ENCODE data around the gene PHC2.
A peak's percentile ranks its signal among the peaks of the same experiment; 100 is the strongest.

PHC2 gene

DNA sequence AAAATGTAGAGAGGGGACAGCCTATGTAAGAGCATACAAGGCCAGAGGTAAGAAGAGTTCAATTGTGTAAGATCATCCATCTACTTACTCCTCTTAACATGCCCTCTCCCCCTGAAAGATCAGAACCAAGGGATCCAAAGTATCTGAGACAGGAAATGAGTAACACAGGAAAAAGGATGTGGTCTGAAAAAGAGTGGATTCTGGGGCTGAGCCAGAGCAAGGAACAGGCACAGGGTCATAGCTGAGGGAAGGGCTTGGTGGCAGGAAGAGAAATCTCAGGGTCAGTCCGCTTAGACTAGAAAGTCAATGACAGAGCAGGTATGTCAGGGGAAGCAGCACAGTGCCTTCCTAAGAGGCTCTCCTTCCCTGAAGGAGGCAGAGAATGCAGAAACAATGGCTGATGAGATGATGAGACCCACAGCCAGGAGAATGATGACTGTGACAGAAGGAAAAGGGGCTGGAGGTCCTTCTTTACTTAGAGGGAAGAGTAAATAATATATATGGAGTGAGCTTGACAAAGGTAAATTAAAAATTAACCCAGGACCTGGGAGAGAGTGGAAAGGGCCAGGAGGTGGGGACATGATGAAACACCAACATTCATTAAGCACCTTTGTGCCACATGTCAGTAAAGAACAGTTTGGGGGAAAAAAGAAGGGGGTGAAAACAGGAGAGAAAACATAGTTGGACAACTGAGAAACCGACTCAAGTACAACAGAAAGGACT is 83.8 kb downstream of the PHC2 start:
- Histone ChIP-seq H3K9me3 (no peaks in the 10 kb centered on the region), H3K36me3 (replicated peaks) (peaks cover 3% of the 10 kb centered on the region), H3K27me3 (ENCODE audit: low read depth) (no peaks in the 10 kb centered on the region), H3K4me3 (no peak overlapping the region), H3K4me1 (peaks cover 46% of the 10 kb centered on the region)
- DNase-seq (ENCODE audit: low spot score in 2 of 2) = no peak
- in situ Hi-C loops (cut with MboI; ENCODE audit: low sequenced_read_pairs) = no loop called here

DNA sequence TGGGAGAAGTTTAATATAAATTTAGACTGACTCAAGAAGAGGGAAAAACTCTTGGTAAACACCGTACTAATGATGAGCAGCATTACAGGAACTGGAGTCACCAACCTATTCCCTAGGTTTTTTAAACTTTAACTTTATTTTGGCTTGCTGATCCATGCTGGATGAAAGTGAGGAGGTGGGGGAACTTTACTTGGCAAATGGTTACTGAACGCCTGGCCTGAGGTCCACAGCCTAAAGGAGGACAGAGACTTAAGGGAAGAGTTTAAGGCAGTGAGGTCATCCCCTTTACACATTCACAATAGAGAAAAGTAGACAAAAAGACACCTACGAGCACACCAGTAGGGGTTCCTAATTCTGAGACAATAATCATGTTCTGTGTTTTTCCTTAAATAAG is 84.4 kb downstream of the PHC2 start:
- peaks cover 3% of the 10 kb centered on the region for H3K36me3 ChIP-seq (replicated peaks)
- H3K27me3 ChIP-seq (ENCODE audit: low read depth) = no peaks in the 10 kb centered on the region
- in situ Hi-C loops (cut with MboI; ENCODE audit: low sequenced_read_pairs) = no loop called here
- no peaks in the 10 kb centered on the region for H3K9me3 ChIP-seq
- no peak overlapping the region for H3K4me3 ChIP-seq
- no peak for DNase-seq (ENCODE audit: low spot score in 2 of 2)
- H3K4me1 ChIP-seq = peaks cover 52% of the 10 kb centered on the region

DNA sequence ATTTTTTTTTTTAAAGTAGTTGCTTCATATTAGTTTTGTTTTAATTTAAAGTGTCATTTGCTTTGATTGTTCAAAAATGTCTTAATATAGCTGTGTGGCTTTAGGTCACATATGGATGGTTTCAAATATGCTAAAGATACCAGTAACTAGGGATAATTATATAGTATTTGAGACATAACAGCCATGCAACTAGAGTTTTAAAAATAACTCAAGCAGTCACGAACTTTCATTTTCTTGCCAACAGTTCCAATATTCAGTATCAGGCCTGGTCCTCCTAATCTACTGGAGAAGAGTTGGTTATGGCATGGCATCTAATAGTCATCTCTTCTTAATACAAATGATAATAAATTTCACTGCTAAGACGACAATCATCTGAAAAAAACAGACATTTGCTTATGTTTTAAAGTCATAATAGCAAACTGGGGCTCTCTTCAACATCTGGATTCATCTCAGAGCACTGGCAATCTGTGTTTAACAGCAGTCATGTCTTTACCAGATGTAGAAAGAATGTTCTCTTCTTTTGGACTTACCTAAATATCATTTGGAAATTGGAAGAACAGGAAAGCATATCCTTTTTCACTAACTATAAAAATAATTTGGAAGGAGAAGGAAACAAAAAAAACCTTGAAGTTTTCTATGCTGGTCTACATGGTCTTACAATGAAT is 85.9 kb downstream of the PHC2 start:
- no peak overlapping the region for H3K4me3 ChIP-seq
- no peak for DNase-seq (ENCODE audit: low spot score in 2 of 2)
- no peaks in the 10 kb centered on the region for H3K27me3 ChIP-seq (ENCODE audit: low read depth)
- peaks cover 3% of the 10 kb centered on the region for H3K36me3 ChIP-seq (replicated peaks)
- in situ Hi-C loops (cut with MboI; ENCODE audit: low sequenced_read_pairs) = no loop called here
- no peaks in the 10 kb centered on the region for H3K9me3 ChIP-seq
- peaks cover 53% of the 10 kb centered on the region for H3K4me1 ChIP-seq

DNA sequence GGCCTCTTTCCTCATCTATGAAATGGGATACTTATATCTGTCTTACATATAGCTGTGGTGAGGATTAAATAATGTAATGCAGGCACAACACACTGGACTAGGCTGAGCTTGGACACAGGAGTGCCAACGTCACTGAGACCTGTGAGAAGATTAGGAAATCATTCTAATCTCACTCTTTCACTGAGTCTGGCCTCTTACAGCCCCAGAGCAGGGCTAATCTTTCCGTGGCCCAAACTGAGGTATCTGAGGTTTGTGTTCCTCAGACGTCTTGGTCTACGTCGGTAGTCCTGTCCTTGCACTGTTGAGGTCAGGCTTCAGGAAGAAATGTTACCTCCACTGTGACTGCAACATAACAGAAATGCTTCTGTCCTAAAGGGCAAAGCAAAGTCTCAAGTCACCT is 87.4 kb downstream of the PHC2 start:
- DNase-seq (ENCODE audit: low spot score in 2 of 2) = no peak
- peaks cover 65% of the 10 kb centered on the region for H3K4me1 ChIP-seq
- in situ Hi-C loops (cut with MboI; ENCODE audit: low sequenced_read_pairs) = no loop called here
- H3K27me3 ChIP-seq (ENCODE audit: low read depth) = no peaks in the 10 kb centered on the region
- H3K36me3 ChIP-seq (replicated peaks) = peaks cover 3% of the 10 kb centered on the region
- H3K9me3 ChIP-seq = no peaks in the 10 kb centered on the region
- no peak overlapping the region for H3K4me3 ChIP-seq

DNA sequence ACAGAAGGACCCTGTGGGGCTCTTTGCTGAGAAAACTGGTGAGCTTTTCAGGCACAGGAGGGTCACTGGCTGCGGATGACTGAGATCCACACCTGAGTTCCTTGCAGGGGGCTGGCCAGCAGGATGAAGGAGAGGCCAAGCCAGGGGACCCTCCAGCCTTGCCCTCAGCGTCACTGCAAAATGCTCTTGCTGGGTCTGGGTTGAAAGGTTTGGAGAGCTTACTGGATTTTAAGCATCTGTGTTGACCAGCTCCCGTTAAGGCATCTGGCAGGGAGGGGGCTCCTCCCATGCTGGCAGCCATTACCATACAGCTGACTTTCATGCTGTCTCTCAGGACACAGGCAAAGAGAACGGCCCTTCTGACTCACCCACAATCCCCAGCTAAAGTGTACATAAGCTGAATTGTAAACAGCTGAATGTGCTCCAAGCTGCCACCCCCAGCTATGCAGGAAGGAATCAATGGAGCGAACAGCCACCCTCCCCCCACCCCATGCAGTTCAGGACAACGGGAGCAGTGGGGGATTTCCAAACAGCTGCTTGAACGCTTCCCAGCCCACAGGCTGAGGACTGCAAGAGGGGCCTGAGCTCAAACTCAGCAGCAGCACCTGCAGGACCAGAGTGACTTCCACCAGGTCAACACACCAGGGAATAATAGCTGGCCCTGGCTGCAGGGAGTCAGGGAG is 88.7 kb downstream of the PHC2 start:
- in situ Hi-C loops (cut with MboI; ENCODE audit: low sequenced_read_pairs) = no loop called here
- Histone ChIP-seq H3K27me3 (ENCODE audit: low read depth) (no peaks in the 10 kb centered on the region), H3K9me3 (no peaks in the 10 kb centered on the region), H3K4me1 (peaks cover 59% of the 10 kb centered on the region), H3K36me3 (replicated peaks) (peaks cover 3% of the 10 kb centered on the region), H3K4me3 (no peak overlapping the region)
- DNase-seq (ENCODE audit: low spot score in 2 of 2) = peak; percentile 50 to 68

DNA sequence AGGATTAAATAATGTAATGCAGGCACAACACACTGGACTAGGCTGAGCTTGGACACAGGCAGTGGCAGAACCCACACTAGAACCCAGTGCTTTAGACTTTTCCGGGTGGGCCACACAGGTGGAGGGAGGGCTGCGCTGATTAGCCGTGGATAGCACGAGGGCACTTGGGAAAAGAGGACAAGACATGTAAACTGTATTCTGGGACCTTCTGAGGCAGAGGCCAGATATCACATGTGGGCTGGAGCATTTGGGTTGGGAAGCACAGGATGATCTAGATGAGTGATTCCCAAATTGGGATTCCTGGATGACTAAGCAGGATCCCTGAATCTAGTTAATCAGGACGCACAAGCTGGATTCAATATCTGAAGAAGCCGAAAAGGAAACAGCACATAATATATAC is 89.7 kb downstream of the PHC2 start:
- DNase-seq (ENCODE audit: low spot score in 2 of 2) = no peak
- Histone ChIP-seq H3K27me3 (ENCODE audit: low read depth) (no peaks in the 10 kb centered on the region), H3K4me1 (peaks cover 52% of the 10 kb centered on the region), H3K36me3 (replicated peaks) (no peaks in the 10 kb centered on the region; the same call in none of the 2 replicates), H3K4me3 (no peak overlapping the region), H3K9me3 (no peaks in the 10 kb centered on the region)
- in situ Hi-C loops (cut with MboI; ENCODE audit: low sequenced_read_pairs) = no loop called here

DNA sequence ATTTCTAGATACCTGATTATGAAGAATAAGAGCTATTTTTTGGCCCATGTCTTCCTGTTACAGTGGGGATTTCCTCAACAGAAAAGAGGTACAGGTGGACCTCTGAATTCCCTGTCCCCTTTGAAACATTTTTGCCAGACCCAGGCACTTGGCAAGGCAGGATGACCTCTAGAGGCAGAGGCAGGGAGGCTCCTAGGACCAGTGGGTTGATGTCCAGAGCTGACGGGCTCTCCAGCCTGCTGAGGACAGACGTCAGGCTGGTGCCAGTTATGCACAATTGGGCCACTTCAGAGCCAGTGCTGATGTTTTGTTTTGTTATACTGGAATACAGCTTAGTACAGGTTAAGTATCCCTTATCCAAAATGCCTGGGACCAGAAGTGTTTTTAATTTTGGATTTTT is 91.5 kb downstream of the PHC2 start:
- no peaks in the 10 kb centered on the region for H3K27me3 ChIP-seq (ENCODE audit: low read depth)
- H3K9me3 ChIP-seq = no peaks in the 10 kb centered on the region
- peaks cover 47% of the 10 kb centered on the region for H3K4me1 ChIP-seq
- in situ Hi-C loops (cut with MboI; ENCODE audit: low sequenced_read_pairs) = no loop called here
- DNase-seq (ENCODE audit: low spot score in 2 of 2) = no peak
- no peak overlapping the region for H3K4me3 ChIP-seq
- no peaks in the 10 kb centered on the region; the same call in none of the 2 replicates for H3K36me3 ChIP-seq (replicated peaks)

DNA sequence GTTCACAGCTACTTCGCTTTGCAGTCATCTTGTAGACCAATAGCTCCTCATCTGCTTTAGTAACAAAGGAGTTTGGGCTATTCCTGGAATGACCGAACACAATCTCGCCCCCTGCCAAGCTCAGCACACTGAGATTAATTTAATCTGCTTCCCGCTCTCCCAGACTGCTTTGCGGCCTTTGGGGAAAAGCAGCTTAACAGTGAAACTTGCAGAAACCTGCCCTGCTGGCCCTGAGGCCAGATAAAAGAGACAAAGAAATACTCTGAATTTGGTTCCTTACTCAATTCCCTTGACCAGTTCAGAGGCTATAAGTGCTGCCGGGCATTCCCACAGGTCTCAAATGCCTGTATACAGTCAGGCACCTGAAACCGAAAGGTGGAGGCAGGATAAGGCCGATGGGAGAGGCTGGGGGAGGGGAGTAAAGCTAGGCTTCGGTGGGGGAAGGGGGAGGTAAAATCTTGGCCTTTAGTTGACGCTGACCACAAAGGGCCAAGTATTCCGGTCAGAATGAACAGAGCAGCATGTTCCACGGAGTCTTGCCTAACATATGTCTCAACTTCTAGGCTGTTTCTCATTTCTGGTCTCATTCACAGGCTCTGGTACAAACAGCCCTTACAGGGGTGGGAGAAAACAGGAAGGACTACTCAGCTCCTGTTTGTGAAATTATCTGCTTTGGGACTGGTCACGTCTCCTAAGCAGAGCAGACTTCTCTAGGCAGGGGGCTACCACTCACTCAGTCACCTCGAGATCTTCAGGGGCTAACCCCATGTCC is 92.3 kb downstream of the PHC2 start:
- Histone ChIP-seq H3K4me1 (peaks cover 47% of the 10 kb centered on the region), H3K36me3 (replicated peaks) (peaks cover under 1% of the 10 kb centered on the region), H3K27me3 (ENCODE audit: low read depth) (no peaks in the 10 kb centered on the region), H3K4me3 (no peak overlapping the region), H3K9me3 (no peaks in the 10 kb centered on the region)
- DNase-seq (ENCODE audit: low spot score in 2 of 2) = peak; percentile 77
- in situ Hi-C loops (cut with MboI; ENCODE audit: low sequenced_read_pairs) = no loop called here

DNA sequence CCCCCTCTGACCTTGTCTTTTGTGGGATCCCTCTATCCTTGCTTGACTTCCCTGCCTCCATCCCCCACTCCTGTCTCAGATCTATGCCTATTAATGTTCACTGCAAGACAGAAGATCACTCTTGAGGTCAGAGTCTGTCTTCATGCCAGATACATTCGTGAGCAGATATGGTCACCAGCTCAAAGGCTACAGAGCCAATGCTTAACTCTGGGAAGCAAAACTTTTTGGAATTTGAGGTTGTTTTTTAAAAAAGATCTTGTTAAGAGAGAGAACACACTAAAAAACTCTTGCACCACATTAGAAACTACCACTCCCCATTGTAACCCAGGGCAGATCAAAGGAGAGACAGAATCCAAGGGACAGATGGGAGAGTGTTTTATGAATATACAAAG is 92.9 kb downstream of the PHC2 start:
- Histone ChIP-seq H3K4me1 (peaks cover 47% of the 10 kb centered on the region), H3K36me3 (replicated peaks) (peaks cover 6% of the 10 kb centered on the region; the same call in 1 of the 2 replicates), H3K4me3 (no peak overlapping the region), H3K9me3 (no peaks in the 10 kb centered on the region), H3K27me3 (ENCODE audit: low read depth) (no peaks in the 10 kb centered on the region)
- in situ Hi-C loops (cut with MboI; ENCODE audit: low sequenced_read_pairs) = no loop called here
- no peak for DNase-seq (ENCODE audit: low spot score in 2 of 2)

DNA sequence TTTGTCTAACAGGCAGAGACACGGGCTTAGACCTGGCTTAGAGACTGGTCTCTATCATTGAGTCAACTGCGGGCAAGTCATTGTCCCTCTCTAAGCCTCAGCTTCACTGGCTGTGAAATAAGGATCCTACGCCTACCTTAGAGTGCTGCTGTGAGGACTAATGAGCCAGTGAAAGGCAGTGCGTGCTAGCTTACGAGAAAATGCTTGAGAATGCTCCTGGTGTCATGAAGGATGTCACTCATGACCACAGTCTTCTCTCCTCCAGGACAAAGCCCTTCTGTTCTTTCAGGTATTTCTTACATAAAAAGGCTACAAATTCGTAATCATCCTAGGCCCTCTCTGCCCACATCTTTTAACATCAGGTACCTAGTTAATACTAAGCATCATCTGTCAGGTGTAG is 93.5 kb downstream of the PHC2 start:
- H3K36me3 ChIP-seq (replicated peaks) = peaks cover 9% of the 10 kb centered on the region
- no peak overlapping the region for H3K4me3 ChIP-seq
- H3K9me3 ChIP-seq = no peaks in the 10 kb centered on the region
- in situ Hi-C loops (cut with MboI; ENCODE audit: low sequenced_read_pairs) = no loop called here
- no peak for DNase-seq (ENCODE audit: low spot score in 2 of 2)
- H3K27me3 ChIP-seq (ENCODE audit: low read depth) = no peaks in the 10 kb centered on the region
- peaks cover 41% of the 10 kb centered on the region for H3K4me1 ChIP-seq

DNA sequence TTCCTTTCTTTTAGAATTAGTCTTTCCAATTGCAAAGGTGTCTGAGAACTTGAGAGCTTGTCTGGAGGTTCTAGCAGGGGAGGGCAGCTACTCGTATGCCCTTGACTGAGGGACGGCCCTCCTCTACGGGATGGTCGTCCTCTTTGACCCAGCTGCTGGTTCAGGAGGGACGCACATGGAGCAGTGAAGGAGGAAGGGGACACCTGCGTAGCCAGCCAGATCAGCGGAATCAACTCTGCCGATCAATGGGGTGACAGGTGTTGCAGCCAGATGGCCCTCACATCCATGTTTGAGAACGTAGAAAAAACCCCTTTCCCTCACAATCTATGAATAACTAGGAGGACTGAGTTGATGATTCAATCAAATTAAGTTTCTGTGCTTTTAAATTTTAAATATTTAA is 94.3 kb downstream of the PHC2 start:
- Histone ChIP-seq H3K36me3 (replicated peaks) (peaks cover 14% of the 10 kb centered on the region), H3K9me3 (no peaks in the 10 kb centered on the region), H3K27me3 (ENCODE audit: low read depth) (no peaks in the 10 kb centered on the region), H3K4me3 (no peak overlapping the region), H3K4me1 (peaks cover 33% of the 10 kb centered on the region)
- DNase-seq (ENCODE audit: low spot score in 2 of 2) = no peak
- in situ Hi-C loops (cut with MboI; ENCODE audit: low sequenced_read_pairs) = no loop called here

DNA sequence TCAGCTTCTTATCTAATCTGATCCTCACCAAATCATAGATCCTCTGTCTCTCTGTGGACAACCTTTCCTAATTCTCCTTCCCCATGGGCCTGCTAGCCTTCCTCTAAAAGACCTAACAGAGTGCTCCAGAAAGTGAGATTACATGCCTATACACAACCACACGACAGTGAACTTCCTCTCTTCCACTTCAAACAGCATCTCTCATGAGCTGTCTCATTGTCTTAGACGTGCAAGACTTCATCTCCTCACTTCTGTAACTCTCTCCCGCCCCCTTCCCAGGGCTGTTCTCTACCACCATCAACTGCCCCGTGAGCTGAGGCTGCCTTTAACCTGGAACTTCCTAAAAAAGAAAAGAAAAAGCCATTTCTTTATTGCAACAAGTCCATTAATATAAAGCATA is 95.9 kb downstream of the PHC2 start:
- in situ Hi-C loops (cut with MboI; ENCODE audit: low sequenced_read_pairs) = no loop called here
- Histone ChIP-seq H3K36me3 (replicated peaks) (peaks cover 30% of the 10 kb centered on the region), H3K4me3 (no peak overlapping the region), H3K27me3 (ENCODE audit: low read depth) (no peaks in the 10 kb centered on the region), H3K9me3 (no peaks in the 10 kb centered on the region), H3K4me1 (peaks cover 21% of the 10 kb centered on the region)
- DNase-seq (ENCODE audit: low spot score in 2 of 2) = no peak

DNA sequence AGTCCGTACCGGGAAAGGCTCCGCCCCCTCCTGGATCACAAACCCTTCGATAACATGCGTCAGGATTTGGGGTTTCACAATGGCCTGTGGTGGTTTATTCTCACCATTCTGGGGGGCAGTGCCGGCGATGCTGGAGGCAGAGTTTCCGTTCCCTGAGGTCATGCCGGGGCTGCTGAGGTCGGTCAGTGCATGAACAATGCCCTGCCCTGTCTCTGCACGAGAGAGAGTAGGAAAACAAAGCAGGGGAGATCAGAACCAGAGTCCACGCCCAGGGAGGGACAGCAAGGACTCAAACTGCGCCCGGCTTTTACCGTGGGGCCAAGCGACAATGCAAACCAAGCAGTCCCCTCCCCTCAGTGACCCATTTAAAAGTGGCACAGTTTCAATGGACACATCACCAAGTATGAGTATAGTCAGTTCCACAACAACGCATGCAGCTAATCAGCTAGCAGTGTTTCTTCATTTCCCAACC is 96.8 kb downstream of the PHC2 start:
- peaks cover 39% of the 10 kb centered on the region for H3K36me3 ChIP-seq (replicated peaks)
- no peak for DNase-seq (ENCODE audit: low spot score in 2 of 2)
- H3K4me3 ChIP-seq = no peak overlapping the region
- in situ Hi-C loops (cut with MboI; ENCODE audit: low sequenced_read_pairs) = no loop called here
- no peaks in the 10 kb centered on the region for H3K27me3 ChIP-seq (ENCODE audit: low read depth)
- H3K4me1 ChIP-seq = peaks cover 16% of the 10 kb centered on the region
- H3K9me3 ChIP-seq = no peaks in the 10 kb centered on the region

All from HAP-1 (cell line).